MM.1S (cell line): ENCODE measurements around the gene TGM5.

Source experiments
- CTCF ChIP-seq: fragments of 300-600 bp; sonication (generic); IDR thresholded peaks from 2 replicates; pipeline ENCODE4 v1.5.1; 2016; ENCODE audit warnings: antibody characterized with exemption, low read length, mixed read lengths
- EZH2 ChIP-seq: fragments of 300-600 bp; sonication (generic); optimal IDR thresholded peaks from 2 replicates; pipeline ENCODE3; 2017; ENCODE audit warnings: low read depth, mild to moderate bottlenecking, antibody characterized with exemption, low read length, mixed read lengths

- no peak for TF ChIP-seq EZH2
- TF ChIP-seq CTCF = no peak
Observed at GRCh38 chr15:43189296-43189695, 77.4 kb downstream of the TGM5 start.
